ENCODE results near the gene CNTN1.

DNA sequence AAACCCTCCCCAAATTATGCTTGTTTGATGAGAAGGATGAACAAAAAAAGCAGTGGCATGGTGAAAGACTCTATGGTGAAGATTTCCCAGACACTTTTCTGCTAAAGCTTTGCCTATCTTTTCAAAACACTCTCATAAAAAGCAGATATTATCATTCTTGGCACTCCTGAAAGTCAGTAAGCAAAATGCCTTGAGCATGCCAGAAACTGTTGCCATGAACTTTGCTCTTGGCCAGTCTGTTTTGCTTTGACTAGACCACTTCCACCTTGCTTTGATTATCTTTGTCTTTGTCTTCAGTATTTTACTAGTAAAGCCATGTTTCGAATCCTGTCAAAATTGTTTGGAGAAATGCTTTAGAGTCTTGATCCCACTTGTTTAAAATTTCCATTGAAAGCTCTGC lies 110.4 kb downstream of the CNTN1 start:
- TF ChIP-seq, protein P1, sequence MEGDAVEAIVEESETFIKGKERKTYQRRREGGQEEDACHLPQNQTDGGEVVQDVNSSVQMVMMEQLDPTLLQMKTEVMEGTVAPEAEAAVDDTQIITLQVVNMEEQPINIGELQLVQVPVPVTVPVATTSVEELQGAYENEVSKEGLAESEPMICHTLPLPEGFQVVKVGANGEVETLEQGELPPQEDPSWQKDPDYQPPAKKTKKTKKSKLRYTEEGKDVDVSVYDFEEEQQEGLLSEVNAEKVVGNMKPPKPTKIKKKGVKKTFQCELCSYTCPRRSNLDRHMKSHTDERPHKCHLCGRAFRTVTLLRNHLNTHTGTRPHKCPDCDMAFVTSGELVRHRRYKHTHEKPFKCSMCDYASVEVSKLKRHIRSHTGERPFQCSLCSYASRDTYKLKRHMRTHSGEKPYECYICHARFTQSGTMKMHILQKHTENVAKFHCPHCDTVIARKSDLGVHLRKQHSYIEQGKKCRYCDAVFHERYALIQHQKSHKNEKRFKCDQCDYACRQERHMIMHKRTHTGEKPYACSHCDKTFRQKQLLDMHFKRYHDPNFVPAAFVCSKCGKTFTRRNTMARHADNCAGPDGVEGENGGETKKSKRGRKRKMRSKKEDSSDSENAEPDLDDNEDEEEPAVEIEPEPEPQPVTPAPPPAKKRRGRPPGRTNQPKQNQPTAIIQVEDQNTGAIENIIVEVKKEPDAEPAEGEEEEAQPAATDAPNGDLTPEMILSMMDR (IDR thresholded peaks at IDR 0.05), result no peak
- no peak for TF ChIP-seq POLR2A (IDR thresholded peaks at IDR 0.05)

Data from Peyer's patch (tissue), 4 donors.